Measurements from ENCODE around the gene C2orf78. TPM values are rescaled to one million over a fixed set of nuclear protein-coding genes. Genes with fewer than 3 reads are reported as not detected.

The C2orf78 gene
- total RNA-seq, 1 donor from 2014 or later = not detected

- Mint-ChIP-seq H3K27me3 (peaks cover 47% of the 10 kb centered on the region), H3K9me3 (no peaks in the 10 kb centered on the region), H3K4me3 (no peak overlapping the region), H3K4me1 (ENCODE audit: unreplicated experiment) (no peaks in the 10 kb centered on the region), H3K27ac (no peak overlapping the region), H3K36me3 (no peaks in the 10 kb centered on the region)
- TF ChIP-seq CTCF (conservative IDR thresholded peaks at IDR 0.05) = no peak
- DNase-seq (ENCODE audit: extremely low spot score, unreplicated experiment) = no peak
These were observed 39.0 kb downstream of the C2orf78 start for GRCh38 chr2:73822991-73823390.

DNA sequence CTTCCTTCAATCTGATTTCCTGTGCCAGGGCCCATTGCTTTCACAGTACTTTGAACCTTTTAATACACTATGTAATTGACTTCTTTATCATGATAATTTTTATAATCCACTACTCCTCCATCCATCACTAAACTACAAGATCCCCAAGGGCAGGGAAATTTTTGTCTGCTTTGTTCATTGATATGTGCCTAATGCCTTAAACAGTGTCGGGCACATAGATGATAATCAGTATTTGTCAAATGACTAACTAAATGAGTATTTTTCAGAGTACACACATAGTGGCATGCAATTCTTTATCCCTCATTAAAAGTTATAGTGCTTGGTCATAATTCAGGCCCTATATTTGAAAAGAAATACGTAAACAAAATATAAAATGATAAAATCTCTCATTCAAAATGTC is 39.4 kb downstream of the C2orf78 start:
- Mint-ChIP-seq H3K9me3 (peaks cover under 1% of the 10 kb centered on the region), H3K27ac (no peak overlapping the region), H3K36me3 (no peaks in the 10 kb centered on the region), H3K4me3 (no peak overlapping the region), H3K27me3 (peaks cover 47% of the 10 kb centered on the region), H3K4me1 (ENCODE audit: unreplicated experiment) (peaks cover under 1% of the 10 kb centered on the region)
- TF ChIP-seq CTCF (conservative IDR thresholded peaks at IDR 0.05) = no peak
- no peak for DNase-seq (ENCODE audit: extremely low spot score, unreplicated experiment)

GRCh38 chr2:73823916-73824523 is 40.0 kb downstream of the C2orf78 start:
- peaks cover 5% of the 10 kb centered on the region for H3K9me3 Mint-ChIP-seq
- H3K36me3 Mint-ChIP-seq = no peaks in the 10 kb centered on the region
- peaks cover 49% of the 10 kb centered on the region for H3K27me3 Mint-ChIP-seq
- H3K4me1 Mint-ChIP-seq (ENCODE audit: unreplicated experiment) = peaks cover 5% of the 10 kb centered on the region
- TF ChIP-seq CTCF (conservative IDR thresholded peaks at IDR 0.05) = peak; percentile 92
- H3K4me3 Mint-ChIP-seq = no peak overlapping the region
- no peak overlapping the region for H3K27ac Mint-ChIP-seq
- no peak for DNase-seq (ENCODE audit: extremely low spot score, unreplicated experiment)

- Mint-ChIP-seq H3K36me3 (no peaks in the 10 kb centered on the region), H3K27me3 (peaks cover 45% of the 10 kb centered on the region), H3K4me1 (ENCODE audit: unreplicated experiment) (peaks cover 16% of the 10 kb centered on the region), H3K4me3 (no peak overlapping the region), H3K27ac (no peak overlapping the region), H3K9me3 (peaks cover 5% of the 10 kb centered on the region)
- TF ChIP-seq CTCF (conservative IDR thresholded peaks at IDR 0.05) = no peak
- no peak for DNase-seq (ENCODE audit: extremely low spot score, unreplicated experiment)
These were observed 41.4 kb downstream of the C2orf78 start for GRCh38 chr2:73825408-73825807.

- H3K27me3 Mint-ChIP-seq = peaks cover 29% of the 10 kb centered on the region
- peak overlapping the region; percentile 58 for H3K4me3 Mint-ChIP-seq
- DNase-seq (ENCODE audit: extremely low spot score, unreplicated experiment) = no peak
- peak; percentile 58 for TF ChIP-seq CTCF (conservative IDR thresholded peaks at IDR 0.05)
- H3K36me3 Mint-ChIP-seq = no peaks in the 10 kb centered on the region
- H3K4me1 Mint-ChIP-seq (ENCODE audit: unreplicated experiment) = peaks cover 23% of the 10 kb centered on the region
- no peak overlapping the region for H3K27ac Mint-ChIP-seq
- H3K9me3 Mint-ChIP-seq = peaks cover 5% of the 10 kb centered on the region
These were observed 43.0 kb downstream of the C2orf78 start for GRCh38 chr2:73827018-73827417.

All from type B pancreatic cell (in vitro differentiated cells).